ENCODE measurements around the gene ASTN1.

DNA sequence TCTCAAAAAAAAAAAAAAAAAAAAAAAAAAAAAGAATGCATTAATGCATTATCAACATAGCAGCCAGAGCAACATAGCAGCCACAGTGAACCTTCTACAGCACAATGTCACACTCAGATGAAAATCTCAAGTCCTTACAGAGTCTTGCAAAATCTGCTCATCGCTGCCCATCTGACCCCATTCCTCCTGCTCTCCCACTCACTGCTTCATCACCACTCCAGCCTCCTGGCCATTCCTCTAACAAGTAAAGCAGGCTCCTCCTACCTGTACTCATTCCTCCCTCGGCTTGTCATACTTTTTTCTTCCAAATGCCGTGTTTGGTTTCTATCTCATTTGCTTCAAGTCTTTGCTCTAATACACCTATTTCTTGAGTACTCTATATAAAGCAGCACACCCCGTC, 35.8 kb upstream of the ASTN1 start:
- TF ChIP-seq, protein P1, sequence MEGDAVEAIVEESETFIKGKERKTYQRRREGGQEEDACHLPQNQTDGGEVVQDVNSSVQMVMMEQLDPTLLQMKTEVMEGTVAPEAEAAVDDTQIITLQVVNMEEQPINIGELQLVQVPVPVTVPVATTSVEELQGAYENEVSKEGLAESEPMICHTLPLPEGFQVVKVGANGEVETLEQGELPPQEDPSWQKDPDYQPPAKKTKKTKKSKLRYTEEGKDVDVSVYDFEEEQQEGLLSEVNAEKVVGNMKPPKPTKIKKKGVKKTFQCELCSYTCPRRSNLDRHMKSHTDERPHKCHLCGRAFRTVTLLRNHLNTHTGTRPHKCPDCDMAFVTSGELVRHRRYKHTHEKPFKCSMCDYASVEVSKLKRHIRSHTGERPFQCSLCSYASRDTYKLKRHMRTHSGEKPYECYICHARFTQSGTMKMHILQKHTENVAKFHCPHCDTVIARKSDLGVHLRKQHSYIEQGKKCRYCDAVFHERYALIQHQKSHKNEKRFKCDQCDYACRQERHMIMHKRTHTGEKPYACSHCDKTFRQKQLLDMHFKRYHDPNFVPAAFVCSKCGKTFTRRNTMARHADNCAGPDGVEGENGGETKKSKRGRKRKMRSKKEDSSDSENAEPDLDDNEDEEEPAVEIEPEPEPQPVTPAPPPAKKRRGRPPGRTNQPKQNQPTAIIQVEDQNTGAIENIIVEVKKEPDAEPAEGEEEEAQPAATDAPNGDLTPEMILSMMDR (IDR thresholded peaks at IDR 0.05) = no peak
- no peak for TF ChIP-seq POLR2A (IDR thresholded peaks at IDR 0.05; ENCODE audit: low read depth)
